ENCODE data around the gene ZNF385B.

DNA sequence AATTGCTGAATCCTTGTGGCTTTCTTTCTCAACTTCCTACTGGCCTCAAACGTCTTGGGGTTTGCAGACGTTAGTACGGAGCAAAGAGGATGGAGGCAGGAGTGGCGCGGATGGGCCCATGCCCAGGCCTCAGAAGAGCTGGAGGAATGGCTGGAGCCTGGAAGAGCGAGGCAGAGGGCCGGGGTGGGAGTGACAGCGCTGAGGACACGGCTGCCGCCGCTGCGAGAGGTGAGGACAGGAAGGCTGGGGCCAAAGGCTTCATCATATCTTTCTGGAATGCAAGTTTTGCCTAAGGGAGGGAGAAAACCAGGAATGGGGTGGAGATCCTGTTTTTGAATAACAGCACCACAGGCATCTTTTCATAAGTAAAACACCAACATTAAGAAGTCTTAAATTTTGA, 418.2 kb downstream of the ZNF385B start:
- TF ChIP-seq EP300 (IDR thresholded peaks at IDR 0.05; ENCODE audit: borderline replicate concordance) (no peak), CREB1 (IDR thresholded peaks at IDR 0.05; ENCODE audit: low read depth) (no peak), YY1 (IDR thresholded peaks at IDR 0.05; ENCODE audit: low read depth) (no peak)
- TF ChIP-seq, protein P1, sequence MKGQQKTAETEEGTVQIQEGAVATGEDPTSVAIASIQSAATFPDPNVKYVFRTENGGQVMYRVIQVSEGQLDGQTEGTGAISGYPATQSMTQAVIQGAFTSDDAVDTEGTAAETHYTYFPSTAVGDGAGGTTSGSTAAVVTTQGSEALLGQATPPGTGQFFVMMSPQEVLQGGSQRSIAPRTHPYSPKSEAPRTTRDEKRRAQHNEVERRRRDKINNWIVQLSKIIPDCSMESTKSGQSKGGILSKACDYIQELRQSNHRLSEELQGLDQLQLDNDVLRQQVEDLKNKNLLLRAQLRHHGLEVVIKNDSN (IDR thresholded peaks at IDR 0.05), result no peak
- TF ChIP-seq, protein P2, sequence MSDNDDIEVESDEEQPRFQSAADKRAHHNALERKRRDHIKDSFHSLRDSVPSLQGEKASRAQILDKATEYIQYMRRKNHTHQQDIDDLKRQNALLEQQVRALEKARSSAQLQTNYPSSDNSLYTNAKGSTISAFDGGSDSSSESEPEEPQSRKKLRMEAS (IDR thresholded peaks at IDR 0.05), result no peak

Data from Ishikawa (cell line).